Muscle of back (tissue), 11 donors: ENCODE measurements around the gene GREB1. TPM values are rescaled to one million over a fixed set of nuclear protein-coding genes. Genes with fewer than 3 reads are reported as not detected.
A peak's percentile ranks its signal among the peaks of the same experiment; 100 is the strongest.

ENCODE experiments used
- DNase-seq, 3 donors: peaks; one replicate each; pipeline versions ENCODE4 v3.0.0 to v3.0.0-alpha.2; 2013
- polyA plus RNA-seq, 10 donors: library from polyadenylated mRNA; unstranded; fragments of 120-200 nt; gene quantifications; one replicate each; pipeline ENCODE4 v1.2.1, GENCODE V29; 2013; ENCODE audit not compliant: insufficient read length in 10 of 10

Gene GREB1
- polyA plus RNA-seq, 10 donors: 7.9 to 22.3 (median 10.9) TPM

DNA sequence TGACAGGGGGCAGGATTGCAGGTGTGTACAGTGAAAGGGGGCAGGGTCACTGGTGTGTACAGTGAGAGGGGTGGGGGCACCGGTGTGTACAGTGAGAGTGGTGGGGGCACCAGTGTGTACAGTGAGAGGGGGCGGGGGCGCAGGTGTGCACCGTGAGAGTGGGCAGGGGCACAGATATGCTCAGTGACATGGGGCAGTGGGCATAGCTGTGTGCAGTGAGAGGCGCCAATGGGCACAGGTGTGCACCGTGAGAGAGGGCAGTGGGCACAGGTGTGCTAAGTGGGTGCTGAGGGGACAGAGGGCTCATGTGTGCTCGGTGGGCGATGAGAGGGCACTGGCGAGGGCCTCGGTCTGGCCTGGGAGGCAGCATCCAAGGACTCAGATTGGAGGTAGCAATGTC lies 63.0 kb downstream of the GREB1 start:
- no peak for DNase-seq

DNA sequence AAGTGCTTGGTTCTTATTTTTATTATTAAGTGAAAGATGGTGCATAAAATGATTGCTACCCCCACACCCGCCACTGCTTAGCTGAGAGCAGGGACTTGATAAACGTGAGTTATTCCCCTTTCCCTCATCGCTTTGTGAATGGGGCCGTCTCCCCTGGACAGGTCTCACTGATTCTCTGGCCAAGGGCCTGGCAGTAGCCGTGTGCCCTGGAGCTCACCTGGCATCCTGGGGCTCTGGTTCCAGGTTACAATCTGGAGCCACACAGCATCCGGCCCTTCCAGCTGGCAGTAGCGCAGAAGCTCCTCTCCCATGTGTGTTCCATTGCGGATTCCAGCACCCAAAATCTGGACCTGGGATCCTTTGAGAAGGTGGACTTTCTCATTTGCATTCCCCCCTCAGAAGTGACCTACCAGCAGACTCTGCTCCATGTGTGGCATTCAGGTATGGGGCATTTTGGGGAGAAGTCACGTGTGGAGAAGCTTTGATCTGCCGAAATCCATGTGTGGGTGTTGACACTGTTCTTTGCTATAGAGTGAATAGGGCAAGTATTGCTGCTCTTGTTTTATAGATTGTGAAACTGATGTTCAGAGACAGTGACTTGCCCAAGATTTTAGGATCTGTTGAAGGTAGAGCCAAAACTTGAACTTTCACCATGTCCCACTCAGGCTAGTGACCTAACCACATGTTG lies 63.8 kb downstream of the GREB1 start:
- DNase-seq: no peak

DNA sequence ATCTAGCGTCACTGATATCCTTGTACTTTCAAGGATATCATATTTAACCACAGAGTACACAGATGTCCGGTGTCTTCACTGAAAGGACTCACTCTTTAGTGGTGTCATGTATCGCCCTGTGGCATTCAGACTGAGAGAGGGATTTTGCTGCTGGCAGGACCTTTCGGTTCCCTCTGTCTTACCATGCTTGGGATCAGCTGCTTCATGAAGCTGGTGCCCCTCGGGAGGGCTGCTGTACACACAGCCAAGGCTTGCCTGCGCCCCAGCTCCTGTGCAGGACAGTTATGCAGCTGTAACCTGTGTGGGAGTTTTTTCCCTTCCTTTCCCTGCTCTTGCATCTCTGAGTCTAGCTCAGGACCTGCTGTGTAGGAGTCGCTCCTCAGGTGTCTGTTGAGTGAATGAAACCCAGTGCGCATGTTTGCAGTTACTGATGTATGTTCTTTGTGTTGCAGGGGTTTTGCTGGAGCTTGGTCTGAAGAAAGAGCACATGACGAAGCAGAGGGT lies 64.4 kb downstream of the GREB1 start:
- peak in 2 of 3 donors; percentile 21 to 28 for DNase-seq

DNA sequence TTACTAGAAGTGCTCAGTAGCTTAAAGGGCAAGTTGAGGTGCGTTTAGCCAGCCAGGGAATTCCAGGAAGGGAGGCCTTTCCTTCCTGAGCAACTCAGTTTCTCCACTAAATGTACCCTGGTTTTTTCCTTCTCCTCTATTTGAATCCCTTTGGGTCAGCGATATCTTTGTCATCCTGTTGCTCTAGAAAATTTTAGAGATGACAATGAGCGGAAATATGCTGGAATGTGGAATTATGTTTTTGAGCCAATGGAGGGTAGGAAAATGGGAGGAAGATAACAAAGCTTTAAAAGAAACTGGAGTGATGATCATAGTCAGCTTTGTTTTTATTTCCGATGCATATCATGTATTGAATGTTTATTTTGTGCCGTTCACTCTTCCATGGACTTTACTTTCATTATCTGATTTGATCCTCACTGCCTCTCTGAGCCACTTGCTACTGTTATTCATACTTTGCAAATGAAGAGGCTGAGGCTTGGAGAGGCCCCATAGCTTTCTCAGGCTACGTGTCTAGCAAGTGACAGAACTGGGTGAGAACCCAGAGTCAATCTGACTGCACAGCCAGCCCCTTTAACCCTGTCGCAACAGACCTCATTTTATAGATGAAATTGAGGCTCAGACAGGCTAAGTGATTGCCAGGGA lies 68.8 kb downstream of the GREB1 start:
- no peak for DNase-seq

DNA sequence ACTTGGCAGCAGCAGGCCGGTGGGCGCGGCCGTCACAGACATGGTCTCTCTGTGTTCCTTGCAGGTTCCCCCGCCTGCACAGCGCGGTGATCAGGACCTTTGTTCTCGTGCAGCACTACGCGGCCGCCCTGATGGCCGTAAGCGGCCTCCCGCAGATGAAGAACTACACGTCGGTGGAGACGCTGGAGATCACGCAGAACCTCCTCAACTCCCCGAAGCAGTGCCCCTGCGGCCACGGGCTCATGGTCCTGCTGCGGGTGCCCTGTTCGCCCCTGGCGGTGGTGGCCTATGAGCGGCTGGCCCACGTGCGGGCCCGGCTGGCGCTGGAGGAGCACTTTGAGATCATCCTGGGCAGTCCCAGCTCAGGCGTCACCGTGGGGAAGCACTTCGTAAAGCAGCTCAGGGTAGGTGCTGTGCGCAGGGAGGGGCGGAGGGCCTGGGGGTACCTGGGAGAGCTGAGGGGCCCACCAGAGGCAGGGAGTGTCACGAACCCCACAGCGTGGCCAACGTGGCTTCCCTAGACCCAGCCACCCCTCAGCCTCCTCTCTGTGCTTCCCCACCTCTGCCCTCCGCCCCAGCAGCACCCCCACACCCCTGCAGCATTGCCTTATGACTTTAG lies 76.9 kb downstream of the GREB1 start:
- no peak for DNase-seq

DNA sequence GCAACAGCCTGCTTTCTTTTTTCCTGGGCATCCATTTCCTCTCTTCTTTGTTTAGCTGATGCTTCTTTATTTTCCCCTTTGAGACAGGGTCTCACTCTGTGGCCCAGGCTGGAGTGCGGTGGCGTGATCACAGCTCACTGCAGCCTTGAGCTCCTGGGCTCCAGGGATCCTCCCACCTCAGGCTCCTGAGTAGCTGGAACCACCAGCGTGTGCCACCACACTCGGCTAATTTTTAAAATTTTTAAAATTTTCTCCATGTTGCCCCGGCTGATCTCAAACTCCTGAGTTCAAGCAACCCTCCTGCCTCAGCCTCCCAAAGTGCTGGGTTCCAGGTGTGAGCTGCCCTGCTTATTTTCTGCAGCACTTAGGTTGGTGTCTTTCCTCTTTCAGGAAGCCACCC lies 77.4 kb downstream of the GREB1 start:
- no peak for DNase-seq

DNA sequence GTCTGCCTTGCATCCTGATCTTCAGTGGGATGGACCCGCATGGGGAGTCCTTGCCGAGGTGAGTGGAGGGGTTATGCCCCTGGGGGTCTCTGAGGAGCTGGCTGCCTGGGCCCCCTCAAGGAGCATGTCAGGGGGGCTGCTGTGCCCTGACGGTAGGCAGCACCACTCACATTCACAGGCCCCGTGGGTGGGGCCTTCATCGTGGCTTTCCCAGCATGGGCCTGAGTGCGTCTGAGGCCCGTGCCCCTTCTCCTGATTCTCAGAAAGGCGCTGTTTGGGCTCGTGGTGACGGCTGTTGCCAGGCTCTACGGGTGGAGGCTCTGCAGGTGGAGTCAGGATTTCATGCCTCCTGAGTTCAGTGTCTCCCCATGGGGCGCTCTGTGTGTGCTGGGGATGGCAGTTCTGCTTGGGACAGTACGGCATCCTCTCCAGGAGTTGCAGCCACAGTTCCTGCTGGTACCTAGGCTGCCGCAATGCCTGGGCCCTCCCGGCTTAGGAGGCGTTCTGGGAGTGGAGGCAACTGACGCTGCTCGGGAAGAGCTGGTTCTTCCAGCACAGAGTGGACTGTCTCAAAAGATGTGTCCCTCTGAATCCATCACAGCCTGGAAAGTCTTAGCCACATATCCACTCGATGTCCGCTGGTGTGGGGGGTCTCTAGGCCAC lies 78.8 kb downstream of the GREB1 start:
- no peak for DNase-seq

DNA sequence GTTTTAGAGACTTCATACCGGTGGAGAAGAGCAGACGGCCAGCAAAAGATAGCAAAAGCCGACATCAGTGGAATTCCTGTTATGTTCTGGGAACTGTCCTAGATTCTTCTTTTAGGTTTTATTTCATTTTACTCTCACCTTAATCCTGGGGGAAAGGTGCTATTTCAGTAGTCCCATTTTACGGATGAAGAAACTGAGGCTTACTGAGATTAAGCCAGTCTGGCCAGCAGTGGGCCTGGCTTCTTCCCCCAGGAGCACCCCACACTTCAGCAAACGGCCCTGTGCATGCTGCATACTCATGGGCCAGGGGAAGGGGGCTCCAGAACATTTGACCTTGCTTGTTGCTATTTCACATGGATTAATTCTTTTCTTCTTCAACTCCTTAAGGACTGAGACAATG lies 79.5 kb downstream of the GREB1 start:
- no peak for DNase-seq

DNA sequence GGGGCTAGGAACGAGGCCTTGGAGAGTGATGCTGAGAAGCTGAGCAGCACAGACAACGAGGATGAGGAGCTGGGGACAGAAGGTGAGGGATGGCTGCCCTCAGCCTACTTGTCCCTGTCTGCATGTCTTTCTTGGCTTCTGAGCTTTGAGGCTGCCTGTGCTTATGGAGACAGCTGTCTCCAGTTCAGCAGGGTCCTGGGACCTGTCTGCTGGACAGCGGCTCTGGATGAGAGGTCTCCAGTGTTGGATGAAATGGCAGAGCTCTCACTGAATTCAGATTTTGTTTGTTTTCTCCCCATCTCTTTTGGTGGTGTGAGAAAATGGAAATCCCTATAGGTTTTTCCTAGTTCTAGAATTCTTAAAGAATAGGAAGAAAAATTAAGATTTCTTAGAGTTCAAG lies 81.4 kb downstream of the GREB1 start:
- DNase-seq: no peak

DNA sequence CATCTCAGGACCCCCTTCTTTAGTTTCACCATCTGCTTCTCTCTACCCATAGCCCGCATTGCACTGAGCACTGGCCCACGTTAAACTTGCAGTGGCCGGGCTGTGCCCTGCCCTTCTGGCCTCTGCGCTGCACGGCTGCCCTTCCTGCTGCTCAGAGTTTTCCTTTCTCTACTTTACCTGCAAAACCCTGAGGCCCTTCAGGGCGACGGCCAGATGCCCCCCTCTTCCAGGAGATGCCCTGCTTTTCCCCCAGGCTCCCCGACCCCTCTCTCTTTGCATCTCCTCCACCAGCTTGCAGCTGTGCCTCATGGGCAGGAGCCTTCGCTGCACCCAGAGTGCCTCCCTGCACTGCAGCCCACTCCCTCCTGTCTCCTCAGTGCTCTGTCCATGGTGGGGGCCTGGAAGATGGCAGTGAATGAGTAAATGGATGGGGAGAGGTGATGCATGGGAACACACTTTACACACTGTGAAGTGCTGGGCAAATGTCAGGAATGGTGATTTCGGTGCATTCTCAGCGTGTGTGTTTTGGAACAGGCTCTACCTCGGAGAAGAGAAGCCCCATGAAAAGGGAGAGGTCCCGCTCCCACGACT lies 82.3 kb downstream of the GREB1 start:
- DNase-seq: no peak

DNA sequence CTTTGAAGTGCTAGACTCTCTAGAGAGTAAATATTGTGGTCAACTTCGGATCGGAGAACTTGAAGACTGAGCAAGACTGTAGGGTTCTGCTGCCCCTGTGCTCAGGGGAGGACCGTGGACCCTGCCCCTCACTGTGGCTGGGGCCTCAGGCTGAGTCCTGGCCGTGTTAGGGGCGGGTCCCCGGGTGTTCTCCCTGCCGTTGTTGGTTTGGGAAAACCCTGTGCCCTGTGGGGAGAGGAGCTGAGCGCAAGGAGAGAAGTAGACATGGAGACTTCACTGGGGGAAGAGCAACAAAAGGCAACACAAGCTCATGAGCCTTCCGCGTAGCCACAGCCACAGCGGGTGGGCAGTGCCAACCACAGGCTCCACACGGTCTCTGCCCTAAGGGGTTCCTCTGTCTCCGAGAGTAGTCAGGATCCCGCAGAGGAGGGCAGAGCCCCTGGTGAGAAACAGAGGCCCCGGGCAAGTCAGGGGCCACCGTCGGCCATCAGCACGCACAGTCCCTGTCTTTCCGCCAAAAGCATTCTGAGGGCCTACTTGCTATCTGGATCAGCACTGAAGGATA lies 83.1 kb downstream of the GREB1 start:
- DNase-seq: no peak

DNA sequence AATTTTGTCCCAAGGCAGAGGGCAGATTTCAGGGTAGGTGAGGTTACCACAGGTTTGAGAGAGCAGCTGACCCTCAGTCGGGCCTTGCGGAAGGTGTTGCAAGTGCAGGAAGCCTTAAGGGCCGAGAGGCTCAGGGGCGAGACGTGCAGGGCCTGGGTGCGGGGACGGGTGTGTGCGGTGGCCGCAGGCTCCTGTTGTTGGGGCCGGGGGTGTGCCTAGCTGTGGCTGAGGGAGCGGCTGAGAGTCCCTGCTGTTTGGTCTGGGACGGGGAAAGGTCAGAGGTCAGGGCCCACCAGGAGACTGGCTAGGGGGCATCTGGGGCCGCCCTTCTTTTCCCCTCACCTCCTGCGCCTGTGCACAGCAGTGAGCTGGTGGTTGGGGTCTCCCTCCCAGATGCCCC lies 83.7 kb downstream of the GREB1 start:
- DNase-seq: no peak

DNA sequence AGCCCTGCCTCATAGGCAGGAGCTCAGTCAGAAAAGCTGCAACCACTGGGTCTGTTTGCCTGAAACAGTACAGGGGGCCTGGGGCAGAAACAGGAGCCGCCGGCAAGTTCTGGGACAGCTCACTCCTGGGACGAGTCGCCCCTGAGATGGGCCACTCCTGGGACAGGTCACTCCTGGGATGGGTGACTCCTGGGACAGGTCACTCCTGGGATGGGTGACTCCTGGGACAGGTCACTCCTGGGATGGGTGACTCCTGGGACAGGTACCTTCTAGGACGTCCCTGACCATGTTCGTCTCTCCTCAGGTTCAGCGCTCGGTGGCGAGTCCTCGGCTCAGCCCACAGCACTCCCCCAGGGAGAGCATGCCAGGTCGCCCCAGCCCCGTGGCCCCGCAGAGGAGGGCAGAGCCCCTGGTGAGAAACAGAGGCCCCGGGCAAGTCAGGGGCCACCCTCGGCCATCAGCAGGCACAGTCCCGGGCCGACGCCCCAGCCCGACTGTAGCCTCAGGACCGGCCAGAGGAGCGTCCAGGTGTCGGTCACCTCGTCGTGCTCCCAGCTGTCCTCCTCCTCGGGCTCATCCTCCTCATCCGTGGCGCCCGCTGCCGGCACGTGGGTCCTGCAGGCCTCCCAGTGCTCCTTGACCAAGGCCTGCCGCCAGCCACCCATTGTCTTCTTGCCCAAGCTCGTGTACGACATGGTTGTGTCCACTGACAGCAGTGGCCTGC lies 84.3 kb downstream of the GREB1 start:
- DNase-seq: no peak

DNA sequence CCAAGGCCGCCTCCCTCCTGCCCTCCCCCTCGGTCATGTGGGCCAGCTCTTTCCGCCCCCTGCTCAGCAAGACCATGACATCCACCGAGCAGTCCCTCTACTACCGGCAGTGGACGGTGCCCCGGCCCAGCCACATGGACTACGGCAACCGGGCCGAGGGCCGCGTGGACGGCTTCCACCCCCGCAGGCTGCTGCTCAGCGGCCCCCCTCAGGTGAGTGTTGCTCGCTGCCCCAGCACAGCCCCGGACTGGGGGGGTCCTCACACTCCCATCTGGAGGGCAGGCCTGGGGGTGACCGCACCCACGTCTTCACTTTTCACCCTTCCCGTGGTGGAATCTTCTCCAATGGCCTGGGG lies 84.8 kb downstream of the GREB1 start:
- peak in 1 of 3 donors; percentile 6 for DNase-seq

DNA sequence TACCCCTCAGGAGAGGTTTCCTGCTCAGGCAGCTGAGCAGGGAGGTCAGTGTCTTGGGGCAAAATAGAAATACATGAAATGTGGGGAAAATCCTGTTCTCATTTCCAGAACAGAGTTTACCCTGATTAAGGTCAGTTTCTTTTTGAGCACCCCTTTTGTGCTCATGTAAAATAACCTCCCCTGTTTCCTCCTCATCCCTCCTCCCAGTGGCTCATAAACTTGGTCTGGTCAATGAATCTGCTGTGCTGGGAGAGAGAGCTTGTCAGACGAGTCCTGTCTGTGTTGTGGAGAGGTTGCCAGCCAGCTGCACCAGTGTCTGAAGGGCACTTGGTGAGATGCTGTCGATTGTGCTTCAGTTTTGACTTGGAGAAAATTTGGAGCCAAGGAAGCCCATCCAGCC lies 87.6 kb downstream of the GREB1 start:
- DNase-seq: no peak

DNA sequence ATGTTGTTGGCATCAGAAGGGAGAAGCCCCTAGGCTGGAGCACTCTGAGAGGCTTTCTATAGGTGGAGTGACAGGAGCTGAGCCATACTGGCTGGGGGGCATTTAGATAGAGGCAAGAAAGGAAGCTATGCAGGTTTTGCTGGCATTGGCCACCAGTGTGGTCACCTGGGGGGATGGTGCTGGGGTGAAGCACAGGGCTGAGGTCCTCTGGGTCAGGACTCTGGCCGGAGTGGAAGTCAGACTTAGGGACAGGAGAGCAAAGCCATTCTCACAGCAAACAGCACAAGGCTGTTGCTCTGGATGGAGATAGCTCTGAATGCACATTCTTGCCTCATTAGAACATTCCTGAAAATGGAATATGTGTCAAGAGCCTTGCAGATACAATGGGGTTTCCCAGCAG lies 88.8 kb downstream of the GREB1 start:
- no peak for DNase-seq

DNA sequence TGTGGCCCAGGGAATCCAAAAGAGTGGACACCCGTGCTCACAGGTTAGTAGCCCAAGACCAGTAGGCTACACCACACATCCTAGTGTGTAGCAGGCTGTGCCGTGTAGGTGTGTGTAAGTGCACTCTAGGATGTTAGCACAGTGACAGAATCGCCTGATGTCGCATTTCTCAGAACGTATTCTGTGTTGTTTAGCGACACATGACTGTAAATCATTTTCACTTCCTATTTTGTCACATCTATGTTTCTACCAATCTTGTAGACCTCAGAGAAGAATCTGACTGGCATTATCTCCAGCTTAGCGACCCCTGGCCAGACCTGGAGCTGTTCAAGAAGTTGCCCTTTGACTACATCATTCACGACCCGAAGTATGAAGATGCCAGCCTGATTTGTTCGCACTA lies 91.0 kb downstream of the GREB1 start:
- DNase-seq: no peak

DNA sequence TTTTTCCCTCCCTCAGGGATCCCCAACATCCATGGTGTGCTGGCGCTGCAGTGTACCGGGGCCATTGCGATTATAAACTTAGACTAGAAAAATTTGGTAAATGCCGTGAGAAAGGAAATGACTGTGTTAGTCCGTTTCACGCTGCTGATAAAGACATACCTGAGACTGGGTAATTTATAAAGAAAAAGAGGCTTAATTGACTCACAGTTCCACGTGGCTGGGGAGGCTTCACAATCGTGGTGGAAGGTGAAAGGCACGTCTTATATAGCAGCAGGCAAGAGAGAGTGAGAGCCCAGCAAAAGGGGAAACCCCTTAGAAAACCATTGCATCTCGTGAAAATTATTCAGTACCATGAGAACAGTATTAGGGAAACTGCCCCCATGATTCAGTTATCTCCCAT lies 91.8 kb downstream of the GREB1 start:
- DNase-seq: no peak

DNA sequence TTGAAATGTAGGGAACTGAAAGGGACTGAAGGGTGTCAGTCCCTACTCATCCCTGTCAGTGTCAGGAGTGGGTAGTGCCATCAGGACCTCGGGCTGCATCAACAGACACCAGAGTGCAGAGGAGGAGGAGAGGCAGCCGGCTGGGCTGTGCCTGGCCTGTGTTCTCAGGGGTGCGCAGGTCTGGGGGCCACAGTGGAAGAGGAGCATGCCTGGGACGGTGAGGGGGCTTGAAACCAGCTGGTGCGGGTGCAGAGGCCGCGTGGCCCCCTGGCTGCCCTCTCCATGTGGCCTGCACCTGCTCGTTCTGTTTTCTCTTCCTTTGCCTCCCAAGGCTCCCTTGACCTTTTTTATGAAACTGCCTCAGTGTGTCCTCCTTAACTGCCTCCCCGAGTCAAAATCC lies 94.8 kb downstream of the GREB1 start:
- no peak for DNase-seq

DNA sequence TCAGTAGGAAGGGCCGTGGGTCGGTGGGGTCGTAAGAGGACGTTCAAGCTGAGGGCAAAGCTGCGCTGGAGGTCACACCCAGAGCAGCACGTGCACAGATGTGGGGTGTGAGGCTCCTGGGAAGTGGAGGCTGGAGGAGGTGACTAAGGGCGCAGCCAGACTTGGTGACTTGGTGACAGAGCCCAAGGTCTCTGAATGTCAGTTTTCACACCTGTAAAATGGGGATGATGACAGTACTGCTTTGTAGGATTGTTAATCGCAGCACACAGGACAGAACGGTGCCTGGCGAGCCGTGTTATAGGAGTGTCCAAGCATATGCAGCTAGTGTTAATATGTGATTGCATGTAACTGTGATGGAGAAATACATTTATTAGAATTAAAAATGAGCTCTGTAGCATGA lies 95.4 kb downstream of the GREB1 start:
- no peak for DNase-seq

DNA sequence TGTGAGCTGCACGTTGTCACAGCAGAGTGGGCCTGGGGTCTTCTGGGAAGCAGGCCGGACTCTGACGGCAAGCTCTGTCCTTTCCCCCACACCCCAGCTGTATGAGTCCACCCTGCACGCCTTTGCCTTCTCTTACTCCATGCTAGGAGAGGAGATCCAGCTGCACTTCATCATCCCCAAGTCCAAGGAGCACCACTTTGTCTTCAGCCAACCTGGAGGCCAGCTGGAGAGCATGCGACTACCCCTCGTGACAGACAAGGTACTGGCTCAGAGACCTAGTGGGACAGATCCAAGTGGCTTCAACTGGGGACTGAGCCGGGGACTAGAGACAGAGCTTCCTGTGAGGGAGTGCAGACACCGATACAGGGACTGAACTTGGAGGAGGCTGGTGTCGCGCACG lies 96.0 kb downstream of the GREB1 start:
- no peak for DNase-seq
